Gastroesophageal sphincter (tissue), 3 donors: ENCODE measurements around the gene CCDC60.

Source experiments
- EP300 ChIP-seq: sonication (generic); formaldehyde crosslinking; IDR thresholded peaks from one replicate; pipeline ENCODE4 v1.6.1; 2017; ENCODE audit warnings: antibody characterized with exemption, mild to moderate bottlenecking
- POLR2A ChIP-seq, 2 donors: fragments of 450-650 bp; IDR thresholded peaks; one replicate each; pipeline ENCODE4 v1.6.1; 2017; ENCODE audit warnings: antibody characterized with exemption in 2 of 2, mild to moderate bottlenecking in 2 of 2, moderate library complexity in 1 of 2
- POLR2AphosphoS5 ChIP-seq: sonication (generic); formaldehyde crosslinking; IDR thresholded peaks from one replicate; pipeline ENCODE4 v1.6.1; 2017; ENCODE audit warnings: antibody characterized with exemption
- TF ChIP-seq, protein P1 (sequence below), 4 experiments: fragments of 200-600 bp in 2 of 4; fragments of 450-650 bp in 2 of 4; sonication (generic) in 1 of 4; IDR thresholded peaks; one replicate each; pipeline ENCODE4 v1.5.1; 2017 to 2019; ENCODE audit warnings: antibody characterized with exemption in 4 of 4, mild to moderate bottlenecking in 2 of 4, moderate library complexity in 2 of 4

DNA sequence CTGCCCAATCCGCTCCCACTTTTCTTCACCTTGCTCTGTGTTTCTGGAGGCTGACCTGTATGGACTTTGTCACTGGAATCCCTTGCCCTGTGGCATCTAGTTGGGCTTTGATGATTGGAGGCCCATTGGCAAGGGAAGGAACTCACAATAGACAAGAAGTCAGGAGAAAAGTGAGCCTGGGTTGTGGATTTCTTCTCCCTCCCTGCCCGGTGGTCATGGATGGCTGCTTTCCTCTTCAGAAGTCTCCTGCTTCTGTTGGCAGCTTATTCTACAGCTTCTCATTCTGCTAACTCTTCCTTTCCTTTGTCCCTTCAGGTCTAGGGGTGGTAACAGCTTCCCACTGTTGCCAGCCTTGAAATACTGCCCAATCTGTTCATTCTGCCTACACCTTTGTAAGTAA, 13.9 kb upstream of the CCDC60 start:
- no peak for TF ChIP-seq EP300
- TF ChIP-seq, protein P1, sequence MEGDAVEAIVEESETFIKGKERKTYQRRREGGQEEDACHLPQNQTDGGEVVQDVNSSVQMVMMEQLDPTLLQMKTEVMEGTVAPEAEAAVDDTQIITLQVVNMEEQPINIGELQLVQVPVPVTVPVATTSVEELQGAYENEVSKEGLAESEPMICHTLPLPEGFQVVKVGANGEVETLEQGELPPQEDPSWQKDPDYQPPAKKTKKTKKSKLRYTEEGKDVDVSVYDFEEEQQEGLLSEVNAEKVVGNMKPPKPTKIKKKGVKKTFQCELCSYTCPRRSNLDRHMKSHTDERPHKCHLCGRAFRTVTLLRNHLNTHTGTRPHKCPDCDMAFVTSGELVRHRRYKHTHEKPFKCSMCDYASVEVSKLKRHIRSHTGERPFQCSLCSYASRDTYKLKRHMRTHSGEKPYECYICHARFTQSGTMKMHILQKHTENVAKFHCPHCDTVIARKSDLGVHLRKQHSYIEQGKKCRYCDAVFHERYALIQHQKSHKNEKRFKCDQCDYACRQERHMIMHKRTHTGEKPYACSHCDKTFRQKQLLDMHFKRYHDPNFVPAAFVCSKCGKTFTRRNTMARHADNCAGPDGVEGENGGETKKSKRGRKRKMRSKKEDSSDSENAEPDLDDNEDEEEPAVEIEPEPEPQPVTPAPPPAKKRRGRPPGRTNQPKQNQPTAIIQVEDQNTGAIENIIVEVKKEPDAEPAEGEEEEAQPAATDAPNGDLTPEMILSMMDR (IDR thresholded peaks at IDR 0.05): no peak
- TF ChIP-seq POLR2AphosphoS5: no peak
- TF ChIP-seq POLR2A (IDR thresholded peaks at IDR 0.05): no peak
